Astrocyte (in vitro differentiated cells and primary cell): ENCODE data around the gene ADSS1. TPM values are rescaled to one million over a fixed set of nuclear protein-coding genes. Genes with fewer than 3 reads are reported as not detected.

Source experiments
- DNase-seq: peaks from one replicate; pipeline ENCODE4 v3.0.0-alpha.2; 2010; ENCODE audit warnings: low read depth
- FAIRE-seq: peaks from 2 replicates; lab custom pipeline; 2011; peaks lifted over from hg19 to GRCh38; lab: Jason Lieb, UNC
- H2AFZ ChIP-seq: 2 replicates; pipeline ENCODE4 v1.6.0; 2012; ENCODE audit warnings: low read depth, low read length, inconsistent platforms
- H3K27ac ChIP-seq: 2 replicates; pipeline ENCODE4 v1.5.1; 2011; ENCODE audit warnings: low read depth, low read length, inconsistent platforms
- H3K27me3 ChIP-seq: 2 replicates; pipeline ENCODE4 v1.6.0; 2011; ENCODE audit warnings: low read length, inconsistent platforms; ENCODE audit not compliant: insufficient read depth
- H3K36me3 ChIP-seq: 2 replicates; pipeline ENCODE4 v1.5.1; 2011; ENCODE audit warnings: low read length, inconsistent platforms; ENCODE audit not compliant: insufficient read depth
- H3K4me1 ChIP-seq: 2 replicates; pipeline ENCODE4 v1.5.1; 2011; ENCODE audit warnings: low read length, inconsistent platforms; ENCODE audit not compliant: insufficient read depth
- H3K4me2 ChIP-seq: 2 replicates; pipeline ENCODE4 v1.6.0; 2012; ENCODE audit warnings: low read length, inconsistent platforms
- H3K4me3 ChIP-seq: 2 replicates; pipeline ENCODE4 v1.5.1; 2011; ENCODE audit warnings: low read depth, mild to moderate bottlenecking, low read length, inconsistent platforms; ENCODE audit not compliant: insufficient read depth
- H3K79me2 ChIP-seq: 2 replicates; pipeline ENCODE4 v1.6.0; 2012; ENCODE audit warnings: mild to moderate bottlenecking, low read length, inconsistent platforms; ENCODE audit not compliant: insufficient read depth
- H3K9ac ChIP-seq: 2 replicates; pipeline ENCODE4 v1.6.0; 2012; ENCODE audit warnings: mild to moderate bottlenecking, low read length, inconsistent platforms
- H3K9me3 ChIP-seq: 2 replicates; pipeline ENCODE4 v1.5.1; 2012; ENCODE audit warnings: low read depth, mild to moderate bottlenecking, low read length, inconsistent platforms; ENCODE audit not compliant: insufficient read depth
- H4K20me1 ChIP-seq: 2 replicates; pipeline ENCODE4 v1.6.0; 2012; ENCODE audit warnings: low read length, inconsistent platforms; ENCODE audit not compliant: insufficient read depth
- H3K27ac Mint-ChIP-seq: one replicate; pipeline ENCODE4 v1.8.0; 2021; ENCODE audit warnings: mild to moderate bottlenecking, mixed read lengths; ENCODE audit not compliant: unreplicated experiment
- H3K27me3 Mint-ChIP-seq: one replicate; pipeline ENCODE4 v1.8.0; 2021; ENCODE audit warnings: low read depth, mixed read lengths; ENCODE audit not compliant: unreplicated experiment
- H3K36me3 Mint-ChIP-seq: one replicate; pipeline ENCODE4 v1.8.0; 2021; ENCODE audit warnings: low read depth, mixed read lengths; ENCODE audit not compliant: unreplicated experiment
- H3K4me1 Mint-ChIP-seq: one replicate; pipeline ENCODE4 v1.8.0; 2021; ENCODE audit warnings: low read depth, mixed read lengths; ENCODE audit not compliant: unreplicated experiment
- H3K4me3 Mint-ChIP-seq: one replicate; pipeline ENCODE4 v1.8.0; 2021; ENCODE audit warnings: mild to moderate bottlenecking, moderate library complexity, mixed read lengths; ENCODE audit not compliant: unreplicated experiment
- H3K9me3 Mint-ChIP-seq: one replicate; pipeline ENCODE4 v1.8.0; 2021; ENCODE audit warnings: mild to moderate bottlenecking, mixed read lengths; ENCODE audit not compliant: unreplicated experiment
- EZH2 ChIP-seq: IDR thresholded peaks from 2 replicates; pipeline ENCODE4 v1.6.1; 2012; ENCODE audit warnings: mild to moderate bottlenecking, low read length, inconsistent platforms; ENCODE audit not compliant: insufficient read depth
- total RNA-seq: library from RNA; stranded (reverse); gene quantifications from 2 replicates; pipeline ENCODE4 v1.2.1, GENCODE V29; 2021
- TF ChIP-seq, protein P1 (sequence below): IDR thresholded peaks from 2 replicates; pipeline ENCODE4 v1.5.1; 2011; ENCODE audit warnings: low read depth, mild to moderate bottlenecking, inconsistent platforms, low read length, moderate library complexity; ENCODE audit not compliant: insufficient read depth

The ADSS1 gene
- total RNA-seq, 1 donor from 2014 or later, result 4.4 TPM

DNA sequence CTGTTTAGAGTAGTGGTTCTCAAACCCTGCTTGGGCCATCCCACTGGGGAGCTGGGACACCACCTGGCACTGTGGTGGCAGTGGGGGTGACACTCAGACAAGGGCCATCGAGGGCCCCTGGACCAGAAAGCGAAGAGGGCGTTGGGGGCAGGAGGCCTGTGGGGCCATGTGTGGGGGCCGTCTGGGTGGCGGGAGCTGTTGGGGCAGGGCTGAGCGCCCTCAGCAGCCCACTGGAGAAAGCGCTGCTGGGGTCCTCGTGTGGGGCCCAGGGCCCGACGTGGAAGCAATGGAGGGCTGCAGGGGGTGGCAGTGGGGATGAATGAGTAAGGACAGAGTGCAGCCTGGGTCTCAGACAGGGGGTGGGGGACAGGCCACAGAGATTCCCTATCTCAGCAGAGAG is 5.9 kb upstream of the ADSS1 start:
- Histone ChIP-seq H3K36me3 (no peaks in the 10 kb centered on the region), H3K27ac (no peak overlapping the region), H4K20me1 (peaks cover 30% of the 10 kb centered on the region), H3K27me3 (no peaks in the 10 kb centered on the region), H2AFZ (no peak overlapping the region), H3K4me1 (peaks cover 11% of the 10 kb centered on the region), H3K9ac (no peak overlapping the region), H3K9me3 (no peaks in the 10 kb centered on the region), H3K4me3 (no peak overlapping the region), H3K79me2 (no peaks in the 10 kb centered on the region), H3K4me2 (no peak overlapping the region)
- TF ChIP-seq, protein P1, sequence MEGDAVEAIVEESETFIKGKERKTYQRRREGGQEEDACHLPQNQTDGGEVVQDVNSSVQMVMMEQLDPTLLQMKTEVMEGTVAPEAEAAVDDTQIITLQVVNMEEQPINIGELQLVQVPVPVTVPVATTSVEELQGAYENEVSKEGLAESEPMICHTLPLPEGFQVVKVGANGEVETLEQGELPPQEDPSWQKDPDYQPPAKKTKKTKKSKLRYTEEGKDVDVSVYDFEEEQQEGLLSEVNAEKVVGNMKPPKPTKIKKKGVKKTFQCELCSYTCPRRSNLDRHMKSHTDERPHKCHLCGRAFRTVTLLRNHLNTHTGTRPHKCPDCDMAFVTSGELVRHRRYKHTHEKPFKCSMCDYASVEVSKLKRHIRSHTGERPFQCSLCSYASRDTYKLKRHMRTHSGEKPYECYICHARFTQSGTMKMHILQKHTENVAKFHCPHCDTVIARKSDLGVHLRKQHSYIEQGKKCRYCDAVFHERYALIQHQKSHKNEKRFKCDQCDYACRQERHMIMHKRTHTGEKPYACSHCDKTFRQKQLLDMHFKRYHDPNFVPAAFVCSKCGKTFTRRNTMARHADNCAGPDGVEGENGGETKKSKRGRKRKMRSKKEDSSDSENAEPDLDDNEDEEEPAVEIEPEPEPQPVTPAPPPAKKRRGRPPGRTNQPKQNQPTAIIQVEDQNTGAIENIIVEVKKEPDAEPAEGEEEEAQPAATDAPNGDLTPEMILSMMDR, result no peak
- TF ChIP-seq EZH2, result no peak
- Mint-ChIP-seq H3K27ac (peak overlapping the region; percentile 81), H3K36me3 (peaks cover 7% of the 10 kb centered on the region), H3K4me3 (no peak overlapping the region), H3K9me3 (no peaks in the 10 kb centered on the region), H3K4me1 (peaks cover 4% of the 10 kb centered on the region), H3K27me3 (no peaks in the 10 kb centered on the region)
- no peak for FAIRE-seq
- no peak for DNase-seq

DNA sequence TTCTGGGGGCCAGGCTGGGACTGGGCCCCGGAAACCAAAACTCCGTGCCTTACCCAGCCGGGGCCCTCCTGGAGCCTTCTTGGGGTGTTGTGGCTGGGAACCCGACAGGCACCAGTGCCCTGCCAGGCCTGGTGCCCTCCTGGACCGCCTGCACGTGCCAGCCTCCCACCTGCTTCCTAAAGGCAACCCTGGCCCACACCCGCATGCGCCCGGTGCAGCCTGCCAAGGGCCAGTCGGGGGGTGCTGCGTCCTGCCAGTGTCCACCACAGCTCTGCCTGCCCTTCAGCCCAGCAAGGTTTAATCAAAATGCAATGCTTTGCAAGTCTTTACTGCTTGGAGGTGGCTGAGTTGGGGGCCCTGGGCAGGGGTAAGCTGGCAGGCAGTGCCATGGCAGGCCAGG is 5.2 kb upstream of the ADSS1 start:
- Histone ChIP-seq H3K9ac (no peak overlapping the region), H4K20me1 (peaks cover 36% of the 10 kb centered on the region), H3K27ac (no peak overlapping the region), H3K79me2 (no peaks in the 10 kb centered on the region), H3K9me3 (no peaks in the 10 kb centered on the region), H3K4me1 (peaks cover 11% of the 10 kb centered on the region), H2AFZ (no peak overlapping the region), H3K36me3 (no peaks in the 10 kb centered on the region), H3K4me2 (no peak overlapping the region), H3K27me3 (no peaks in the 10 kb centered on the region), H3K4me3 (no peak overlapping the region)
- Mint-ChIP-seq H3K36me3 (peaks cover 7% of the 10 kb centered on the region), H3K9me3 (no peaks in the 10 kb centered on the region), H3K27ac (no peak overlapping the region), H3K27me3 (no peaks in the 10 kb centered on the region), H3K4me3 (no peak overlapping the region), H3K4me1 (peaks cover 4% of the 10 kb centered on the region)
- TF ChIP-seq, protein P1, result no peak
- TF ChIP-seq EZH2, result no peak
- no peak for FAIRE-seq
- no peak for DNase-seq

DNA sequence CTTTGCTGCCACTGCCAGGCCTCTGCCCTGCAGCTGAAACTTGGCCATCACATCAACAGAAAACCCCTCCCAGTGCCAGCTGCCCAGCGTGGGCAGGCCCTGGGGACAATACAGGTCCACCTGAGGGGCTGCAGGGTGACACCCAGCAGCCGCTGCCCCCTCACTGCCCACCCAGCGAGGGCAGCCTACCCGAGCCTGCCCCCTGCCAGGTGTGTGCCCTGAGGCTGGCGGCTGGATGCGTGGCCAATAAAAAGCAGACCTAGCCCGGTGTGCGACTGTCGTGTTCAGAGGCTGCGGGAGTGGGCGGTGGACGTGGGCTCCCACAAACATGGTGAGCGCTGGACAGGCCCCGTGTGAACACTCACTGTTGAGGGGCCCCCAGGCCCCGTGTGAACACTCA is 4.7 kb upstream of the ADSS1 start:
- no peaks in the 10 kb centered on the region for H3K27me3 ChIP-seq
- no peak overlapping the region for H3K4me2 ChIP-seq
- no peak overlapping the region for H3K27ac ChIP-seq
- Mint-ChIP-seq H3K4me3 (no peak overlapping the region), H3K27ac (peak overlapping the region; percentile 69), H3K36me3 (peaks cover 7% of the 10 kb centered on the region), H3K27me3 (no peaks in the 10 kb centered on the region), H3K9me3 (no peaks in the 10 kb centered on the region), H3K4me1 (peaks cover 4% of the 10 kb centered on the region)
- TF ChIP-seq, protein P1, result no peak
- TF ChIP-seq EZH2, result no peak
- no peaks in the 10 kb centered on the region for H3K79me2 ChIP-seq
- peaks cover 12% of the 10 kb centered on the region for H3K4me1 ChIP-seq
- H2AFZ ChIP-seq, result no peak overlapping the region
- DNase-seq (no peak), FAIRE-seq (no peak)
- peaks cover 36% of the 10 kb centered on the region for H4K20me1 ChIP-seq
- no peak overlapping the region for H3K9ac ChIP-seq
- H3K4me3 ChIP-seq, result no peak overlapping the region
- H3K36me3 ChIP-seq, result no peaks in the 10 kb centered on the region
- H3K9me3 ChIP-seq, result no peaks in the 10 kb centered on the region
